Suprapubic skin (tissue), 4 donors: ENCODE measurements around the gene IGSF11. TPM values are rescaled to one million over a fixed set of nuclear protein-coding genes. Genes with fewer than 3 reads are reported as not detected.
"Not testable (repeated sequence)": the region's sequence is repeated elsewhere in the genome, so short reads cannot be mapped to it uniquely, and the experiment has no call there.

Source experiments
- DNase-seq, 2 donors: peaks; one replicate each; pipeline ENCODE4 v3.0.0-alpha.2; 2019; ENCODE audit warnings: low spot score in 2 of 2
- H3K27ac ChIP-seq: fragments of 200-600 bp; sonication (generic); one replicate; pipeline ENCODE4 v1.5.1; 2019
- H3K27me3 ChIP-seq: fragments of 200-600 bp; sonication (generic); one replicate; pipeline ENCODE4 v1.5.1; 2019
- H3K36me3 ChIP-seq: fragments of 200-600 bp; sonication (generic); one replicate; pipeline ENCODE4 v1.5.1; 2019
- H3K4me1 ChIP-seq: fragments of 200-600 bp; sonication (generic); one replicate; pipeline ENCODE4 v1.5.1; 2019
- H3K4me3 ChIP-seq: fragments of 200-600 bp; sonication (generic); one replicate; pipeline ENCODE4 v1.5.1; 2019; ENCODE audit warnings: mild to moderate bottlenecking
- H3K9me3 ChIP-seq: fragments of 200-600 bp; sonication (generic); one replicate; pipeline ENCODE4 v1.5.1; 2019
- CTCF ChIP-seq, 2 donors: fragments of 200-600 bp in 1 of 2; fragments of 450-650 bp in 1 of 2; sonication (generic) in 1 of 2; IDR thresholded peaks; one replicate each; pipeline ENCODE4 v1.5.1; 2016 to 2019; ENCODE audit warnings: antibody characterized with exemption in 2 of 2, mild to moderate bottlenecking in 1 of 2, moderate library complexity in 1 of 2
- EP300 ChIP-seq: sonication (generic); formaldehyde crosslinking; IDR thresholded peaks from one replicate; pipeline ENCODE4 v1.6.1; 2017; ENCODE audit warnings: antibody characterized with exemption
- POLR2A ChIP-seq, 2 donors: fragments of 450-650 bp; IDR thresholded peaks; one replicate each; pipeline ENCODE4 v1.6.1; 2017; ENCODE audit warnings: antibody characterized with exemption in 2 of 2, mild to moderate bottlenecking in 2 of 2, moderate library complexity in 2 of 2
- POLR2AphosphoS5 ChIP-seq, 3 donors: sonication (generic); formaldehyde crosslinking; IDR thresholded peaks; one replicate each; pipeline ENCODE4 v1.6.1; 2017; ENCODE audit warnings: antibody characterized with exemption in 3 of 3
- WGBS: methylation state at CpG from one replicate; pipeline ENCODE4 v1.1.5; 2018; 5-methylcytosine and 5-hydroxymethylcytosine counted together
- total RNA-seq, 4 donors: library from RNA; depleted of rRNA; stranded (reverse); fragments of >200 nt; gene quantifications; one replicate each; pipeline ENCODE4 v1.1.0, GENCODE V29; 2016

IGSF11 gene
- total RNA-seq, 4 donors from 2014 or later, result 1.9 to 9.6 (median 2.0) TPM

GRCh38 chr3:118859950-118860349, 174.7 kb downstream of the IGSF11 start:
- Histone ChIP-seq H3K4me1 (no peaks in the 10 kb centered on the region), H3K27ac (no peak overlapping the region), H3K27me3 (no peaks in the 10 kb centered on the region), H3K36me3 (no peaks in the 10 kb centered on the region), H3K9me3 (peaks cover 3% of the 10 kb centered on the region), H3K4me3 (no peak overlapping the region)
- DNase-seq, result no peak
- WGBS, result 93% methylated on average over 1 of the region's 1 CpG
- no peak for TF ChIP-seq POLR2AphosphoS5 (IDR thresholded peaks at IDR 0.05)

- H3K36me3 ChIP-seq, H3K4me3 ChIP-seq, DNase-seq, H3K9me3 ChIP-seq, H3K27ac ChIP-seq, H3K4me1 ChIP-seq, H3K27me3 ChIP-seq: not testable (repeated sequence)
- 88% methylated on average over 12 of the region's 12 CpGs for WGBS
These were observed 183.0 kb downstream of the IGSF11 start for GRCh38 chr3:118851466-118852193.

GRCh38 chr3:118850687-118851086, 184.0 kb downstream of the IGSF11 start:
- Histone ChIP-seq H3K36me3 (no peaks in the 10 kb centered on the region), H3K4me1 (no peaks in the 10 kb centered on the region), H3K9me3 (no peaks in the 10 kb centered on the region), H3K27me3 (no peaks in the 10 kb centered on the region), H3K4me3 (no peak overlapping the region), H3K27ac (no peak overlapping the region)
- no peak for TF ChIP-seq POLR2AphosphoS5 (IDR thresholded peaks at IDR 0.05)
- TF ChIP-seq POLR2A (IDR thresholded peaks at IDR 0.05), result no peak
- no peak for TF ChIP-seq EP300
- TF ChIP-seq CTCF (IDR thresholded peaks at IDR 0.05), result no peak
- no peak for DNase-seq
- WGBS, result 86% methylated on average over 10 of the region's 10 CpGs

Other genes with a start within 250 kb of the IGSF11 start
- gene TEX55, start 111.3 kb upstream of the IGSF11 start, total RNA-seq, result not detected
- gene UPK1B, start 138.8 kb upstream of the IGSF11 start, total RNA-seq, result 1 to 10 TPM in 2 of 4 donors, not detected in 2; 2.1 to 2.2 TPM
- gene B4GALT4, start 206.0 kb upstream of the IGSF11 start, total RNA-seq, result 10 to 100 TPM; 13.6 to 19.4 (median 16.1) TPM